HG03045 (cell line): Measurements from ENCODE around the gene UBXN2A.
"Not testable (repeated sequence)": the region's sequence is repeated elsewhere in the genome, so short reads cannot be mapped to it uniquely, and the experiment has no call there.

Source experiments
- ATAC-seq: cut with Tn5 transposase; IDR thresholded peaks from one replicate; pipeline ENCODE4 v1.9.1; 2021; ENCODE audit warnings: mild to moderate bottlenecking, moderate library complexity; ENCODE audit not compliant: unreplicated experiment

The UBXN2A gene

DNA sequence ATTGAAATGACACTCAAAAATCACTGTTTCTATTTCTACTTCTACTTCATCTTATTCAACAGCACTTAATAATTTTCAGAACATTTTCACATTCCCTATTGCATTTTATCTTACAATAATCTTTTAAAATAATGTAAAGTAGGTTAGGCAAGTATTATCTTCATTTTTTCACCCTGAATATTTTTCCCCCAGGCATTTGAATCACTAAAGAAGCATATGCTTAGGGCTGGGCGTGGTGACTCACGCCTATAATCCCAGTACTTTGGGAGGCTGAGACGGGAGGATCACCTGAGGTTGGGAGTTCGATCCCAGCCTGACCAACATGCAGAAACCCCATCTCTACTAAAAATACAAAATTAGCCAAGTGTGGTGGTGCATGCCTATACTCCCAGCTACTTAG is 100.2 kb downstream of the UBXN2A start:
- no peak for ATAC-seq

DNA sequence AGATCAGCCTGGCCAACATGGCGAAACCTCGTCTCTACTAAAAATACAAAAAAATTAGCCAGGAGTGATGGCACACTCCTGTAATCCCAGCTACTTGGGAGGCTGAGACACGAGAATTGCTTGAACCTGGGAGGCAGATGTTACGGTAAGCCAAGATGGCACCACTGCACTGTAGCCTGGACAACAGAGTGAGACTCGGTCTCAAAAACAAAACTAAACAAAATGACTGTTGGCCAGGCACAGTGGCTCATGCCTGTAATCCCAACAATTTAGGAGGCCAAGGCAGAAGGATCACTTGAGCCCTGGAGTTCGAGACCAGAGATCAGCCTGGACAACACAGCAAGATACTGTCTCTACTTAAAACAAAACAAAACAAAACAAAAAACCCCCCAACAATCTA is 102.9 kb downstream of the UBXN2A start:
- not testable (repeated sequence) for ATAC-seq

DNA sequence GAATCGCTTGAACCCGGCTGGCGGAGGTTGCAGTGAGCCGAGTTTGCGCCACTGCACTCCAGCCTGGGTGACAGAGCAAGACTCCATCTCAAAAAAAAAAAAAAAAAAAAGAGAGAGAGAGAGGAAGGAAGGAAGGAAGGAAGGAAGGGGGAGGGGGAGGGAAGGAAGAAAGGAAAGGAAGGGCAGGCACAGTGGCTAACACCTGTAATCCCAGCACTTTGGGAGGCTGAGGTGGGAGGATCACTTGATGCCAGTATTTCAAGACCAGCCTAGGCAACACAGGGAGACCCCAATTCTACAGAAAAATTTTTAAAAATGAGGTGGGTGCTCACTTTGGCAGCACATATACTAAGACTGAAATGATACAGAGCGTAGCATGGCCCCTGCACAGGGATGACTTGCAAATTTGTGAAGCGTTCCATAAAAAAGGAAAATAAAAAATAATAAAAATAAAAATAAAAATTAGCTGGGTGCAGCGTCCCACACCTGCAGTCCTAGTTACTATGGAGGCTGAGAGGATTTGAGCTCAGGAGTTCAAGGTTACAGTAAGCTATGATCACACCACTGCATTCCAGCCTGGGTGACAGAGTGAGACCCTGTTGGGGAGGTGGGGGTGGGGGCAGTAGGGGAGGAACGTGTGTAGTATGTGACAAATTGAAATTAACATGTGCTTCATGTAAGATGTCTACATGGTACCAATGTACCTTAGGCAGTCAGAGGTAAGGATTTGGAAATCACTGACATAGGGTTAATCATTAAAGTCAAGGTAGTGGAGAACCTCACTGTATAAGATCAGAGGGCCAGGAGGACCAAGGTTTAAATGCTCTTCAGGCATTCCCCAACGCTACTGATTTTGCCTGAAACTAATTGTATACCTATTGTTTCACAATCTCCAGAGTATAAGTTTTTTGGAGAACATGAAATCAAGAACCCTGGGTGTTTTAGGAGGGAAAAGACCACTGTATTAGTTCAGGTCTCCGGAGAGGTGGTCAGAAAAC is 105.5 kb downstream of the UBXN2A start:
- no peak for ATAC-seq

DNA sequence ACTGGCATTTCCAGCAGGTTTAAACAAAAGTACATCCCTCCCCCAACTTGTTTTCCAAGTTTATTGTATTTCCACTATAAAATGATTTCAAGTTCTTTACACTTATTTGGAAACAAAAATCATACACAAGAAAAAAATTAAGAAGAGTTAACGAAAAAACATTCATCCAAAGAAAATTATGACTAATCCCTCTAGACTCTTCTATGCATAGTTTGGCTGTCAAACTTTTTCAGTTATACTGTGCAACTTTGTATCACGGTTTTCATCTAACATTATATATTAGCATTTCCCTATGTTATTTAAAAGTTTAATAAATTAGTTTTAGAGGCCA is 106.3 kb downstream of the UBXN2A start:
- no peak for ATAC-seq

DNA sequence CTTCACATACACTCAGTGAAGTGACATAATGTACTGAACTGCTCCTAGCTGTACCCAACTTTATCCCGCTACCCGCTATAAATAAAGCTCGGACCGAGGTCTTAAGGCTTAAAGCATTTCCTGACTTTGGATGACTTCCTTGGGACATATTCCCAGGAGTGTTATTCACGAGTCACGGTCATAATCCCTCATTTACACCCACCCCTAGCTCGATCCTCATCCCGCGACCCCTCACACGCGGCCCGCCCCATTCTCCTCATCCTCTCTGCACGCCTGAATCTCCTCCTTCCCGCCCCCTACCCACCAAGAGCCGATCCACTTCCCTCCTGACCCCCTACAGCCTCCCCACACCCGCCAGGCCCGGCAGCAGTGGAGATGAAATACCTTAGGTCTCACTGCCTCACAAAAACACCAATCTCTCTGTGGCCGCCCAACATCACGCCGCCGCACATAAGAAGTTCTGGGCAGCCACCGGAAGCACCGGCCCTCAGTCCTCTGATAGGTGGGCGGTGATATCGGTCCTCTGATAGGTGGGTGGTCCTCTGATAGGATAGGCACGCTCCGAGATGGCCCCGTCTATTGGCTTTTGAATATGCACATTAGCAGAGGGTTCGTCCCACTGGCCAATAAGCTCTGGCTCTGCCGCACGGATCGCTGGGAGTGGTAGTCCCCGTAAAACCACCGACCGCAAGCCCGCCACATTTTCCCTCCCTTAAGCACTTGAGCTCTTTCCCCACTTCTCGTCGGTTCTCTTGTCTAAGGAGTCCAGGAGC is 106.9 kb downstream of the UBXN2A start, which contains the start of gene WDCP:
TSS of gene WDCP (minus strand) at position 462 of the 773 bp plus-strand sequence. CDS start 7,897 bp downstream, outside the sequence.
- peak; percentile 98 for ATAC-seq

DNA sequence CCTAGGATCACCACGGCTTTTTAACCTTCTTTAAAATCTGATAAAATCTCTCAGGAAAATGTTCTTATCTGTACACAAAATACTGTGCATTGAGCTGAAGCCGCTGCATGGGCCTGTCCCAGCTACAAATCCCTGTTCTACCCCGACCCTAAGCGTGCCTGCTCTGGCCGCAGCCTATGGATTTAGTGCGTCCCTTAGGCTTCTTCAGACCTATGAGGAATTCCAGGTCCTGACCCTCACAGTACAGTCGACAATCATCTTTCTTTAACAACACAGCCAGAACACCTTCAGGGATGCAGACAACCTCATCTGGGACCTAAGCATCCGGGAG is 107.4 kb downstream of the UBXN2A start:
- no peak for ATAC-seq

DNA sequence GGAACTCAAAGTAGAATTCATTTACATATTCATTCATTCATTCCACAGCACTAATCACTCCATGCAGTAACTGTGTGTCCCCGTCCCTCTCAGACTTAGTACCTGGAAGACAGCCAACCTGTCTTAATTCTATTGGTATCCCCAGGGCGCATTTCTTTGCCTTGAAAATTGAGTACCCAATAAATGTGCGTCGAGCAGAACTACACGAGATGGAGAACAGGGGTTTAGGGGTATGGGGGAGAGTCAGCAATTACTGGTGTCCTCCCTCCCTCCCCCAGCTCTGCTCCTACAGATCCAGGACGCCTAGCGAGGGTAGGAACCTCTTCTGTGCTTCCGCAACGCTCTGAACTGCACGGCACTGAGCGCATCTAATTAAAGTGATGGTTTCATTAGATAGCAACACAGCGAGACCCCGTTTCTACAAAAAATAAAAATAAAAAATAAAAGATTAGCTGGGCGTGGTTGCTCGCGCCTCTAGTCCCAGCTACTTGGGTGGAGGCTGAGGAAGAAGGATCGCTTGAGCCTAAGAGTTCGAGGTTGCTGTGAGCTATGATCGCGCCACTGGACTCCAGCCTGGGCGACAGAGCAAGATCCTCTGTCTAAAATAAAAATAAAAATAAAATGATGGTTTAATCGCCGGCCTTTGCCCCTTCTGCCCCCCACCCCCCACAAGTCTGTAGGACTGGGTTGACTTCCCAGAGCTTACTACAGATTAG is 108.7 kb downstream of the UBXN2A start:
- ATAC-seq: no peak

DNA sequence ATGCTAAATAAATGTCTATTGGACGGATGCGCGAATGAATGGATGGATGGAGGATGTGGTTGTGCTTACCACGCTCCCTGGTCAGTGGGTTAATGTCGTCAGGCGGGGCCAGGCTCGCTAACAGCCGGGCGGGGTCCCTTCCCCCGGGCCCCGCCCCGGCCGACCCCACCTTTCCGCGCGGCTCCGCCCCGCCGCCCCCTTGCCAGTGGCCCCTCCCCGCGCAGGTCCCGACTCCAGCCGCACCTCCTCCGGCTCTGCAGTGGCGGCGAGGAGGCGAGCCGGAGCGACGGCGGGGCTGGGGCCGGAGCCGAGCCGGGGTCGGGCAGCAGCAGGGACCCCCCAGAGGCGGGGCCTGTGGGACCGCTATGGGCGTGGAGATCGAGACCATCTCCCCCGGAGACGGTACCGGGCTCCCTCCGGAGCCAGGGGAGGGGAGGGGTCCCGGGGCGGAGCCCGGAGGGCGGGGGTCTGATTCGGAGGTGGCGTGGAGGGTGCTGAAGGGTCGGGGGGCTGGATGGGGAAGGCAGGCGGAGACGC is 109.3 kb downstream of the UBXN2A start, which contains the start of gene FKBP1B:
TSS of gene FKBP1B (plus strand) at position 257 of the 537 bp plus-strand sequence. CDS start at position 366, 109 bp downstream.
- ATAC-seq: no peak

DNA sequence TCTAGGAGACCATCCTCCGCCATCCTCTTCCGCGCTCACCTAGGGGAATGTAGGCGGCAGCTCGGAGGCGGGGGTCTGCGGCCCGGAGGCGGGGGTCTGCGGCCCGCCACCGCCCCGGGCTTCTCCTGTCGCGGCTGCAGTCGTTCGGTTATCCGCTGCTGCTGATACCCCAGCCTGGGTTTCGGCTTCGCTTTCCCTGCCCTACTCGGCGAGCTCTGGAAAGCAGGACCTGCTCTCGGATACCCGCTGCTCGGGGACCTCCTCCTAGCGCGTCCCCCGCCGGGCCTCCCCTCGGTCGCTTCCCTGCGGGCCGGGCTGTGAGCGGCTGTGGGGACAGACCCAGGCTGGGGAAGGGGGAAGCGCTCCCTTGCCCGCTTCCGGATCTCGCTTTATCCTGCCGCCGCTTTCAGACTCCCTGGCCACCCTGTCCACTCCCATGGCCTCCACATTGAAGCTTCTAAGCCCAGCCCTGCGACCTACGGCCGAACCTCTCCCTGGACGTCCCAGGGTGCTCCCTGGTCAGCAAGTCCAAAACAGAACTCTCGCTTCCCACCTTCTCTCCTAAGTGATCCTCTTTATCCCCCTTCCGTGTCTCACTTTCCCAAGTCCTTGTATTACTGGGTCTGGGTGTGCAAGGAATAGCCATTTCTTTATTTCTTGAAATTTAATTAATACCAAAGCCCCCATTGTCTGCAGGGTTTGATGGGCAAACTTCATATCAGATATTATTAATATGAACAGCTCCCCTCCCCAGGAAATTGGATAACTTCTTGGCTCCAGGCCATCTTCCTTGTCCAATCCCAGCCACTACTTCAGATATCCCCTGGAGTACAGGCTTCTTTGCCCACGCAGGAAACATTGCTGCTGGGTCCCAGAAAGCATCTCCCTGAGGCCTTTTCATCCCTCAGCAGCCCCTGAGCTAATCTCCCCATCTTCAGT is 110.0 kb downstream of the UBXN2A start:
- ATAC-seq: no peak

DNA sequence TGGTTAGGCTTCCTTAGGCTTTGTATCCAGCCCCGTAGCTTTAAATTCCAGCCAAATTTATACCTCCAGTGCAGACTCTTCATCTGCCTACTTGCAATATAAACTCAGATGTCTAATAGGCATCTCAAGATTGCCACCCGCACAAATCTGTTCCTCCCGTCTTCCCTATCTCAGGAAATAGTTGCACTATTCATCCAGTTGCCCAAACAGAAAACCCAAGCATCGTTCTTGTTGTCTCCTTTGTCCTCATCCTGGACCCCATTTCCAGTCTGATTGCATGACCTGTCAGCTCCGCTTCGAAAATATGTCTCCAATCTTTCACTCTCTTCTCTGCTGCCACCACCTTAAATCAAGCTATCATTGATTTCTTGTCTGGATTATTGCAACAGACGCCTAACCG is 111.6 kb downstream of the UBXN2A start:
- no peak for ATAC-seq

DNA sequence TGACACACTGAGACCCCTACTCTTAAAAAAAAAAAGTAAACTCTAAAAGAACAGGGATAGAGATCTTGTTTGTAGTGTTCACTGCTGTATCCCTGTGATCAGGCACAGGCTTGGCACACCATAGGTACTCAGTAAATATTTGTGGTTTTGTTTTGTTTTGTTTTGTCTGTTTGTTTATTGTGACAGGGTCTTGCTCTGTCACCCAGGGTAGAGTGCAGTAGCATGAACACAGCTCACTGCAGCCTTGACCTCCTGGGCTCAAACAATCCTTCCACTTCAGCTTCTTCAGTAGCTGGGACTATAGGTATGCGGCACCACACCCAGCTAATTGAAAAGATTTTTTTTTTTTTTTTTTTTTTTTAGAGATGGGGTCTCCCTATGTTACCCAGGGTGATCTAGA is 112.7 kb downstream of the UBXN2A start:
- ATAC-seq: no peak
